ENCODE results near the gene TMCC1.

DNA sequence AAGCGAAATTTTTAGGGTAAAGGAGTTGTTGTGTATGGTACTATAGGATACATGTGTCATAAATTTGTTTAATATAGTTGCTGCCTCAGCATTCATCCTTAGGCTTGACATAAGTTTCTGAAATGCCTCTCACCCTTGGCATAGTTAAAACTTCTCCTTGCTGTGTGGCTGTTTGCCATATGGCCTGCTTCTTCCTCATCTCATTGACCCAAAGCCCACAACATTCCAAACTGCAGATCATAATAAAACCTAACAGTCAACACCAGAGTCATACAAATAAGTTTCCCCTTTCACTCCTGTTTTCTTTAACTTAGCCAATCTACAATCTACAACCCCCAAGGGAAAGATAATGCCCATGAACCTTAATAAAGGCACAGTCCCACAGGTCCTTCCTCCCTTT is 136.6 kb downstream of the TMCC1 start:
- TF ChIP-seq GATA3 (IDR thresholded peaks at IDR 0.05; ENCODE audit: low read depth, low read length): no peak
- no peak for TF ChIP-seq GATA2 (IDR thresholded peaks at IDR 0.05; ENCODE audit: low read depth, low read length)

Data from SH-SY5Y (cell line).